Activated CD8-positive, alpha-beta memory T cell treated with anti-CD3 and anti-CD28 coated beads for 1 hour (primary cell): Measurements from ENCODE around the gene PRDM9.
"Not testable (repeated sequence)": the region's sequence is repeated elsewhere in the genome, so short reads cannot be mapped to it uniquely, and the experiment has no call there.

ENCODE experiments used
- DNase-seq, 2 donors: peaks; one replicate each; pipeline ENCODE4 v3.0.0-alpha.2; 2020; ENCODE audit warnings: low read depth in 1 of 2; ENCODE audit errors: extremely low read depth in 1 of 2

Gene PRDM9

GRCh38 chr5:23507278-23507685, at the start of gene PRDM9:
Gene PRDM9 (plus strand): TSS chr5:23507609. CDS start chr5:23509034, 1,425 bp downstream.
- no peak for DNase-seq

GRCh38 chr5:23457780-23458179, 49.6 kb upstream of the PRDM9 start:
- no peak for DNase-seq

- DNase-seq, result no peak
Measured at GRCh38 chr5:23459214-23459613, 48.2 kb upstream of the PRDM9 start.

GRCh38 chr5:23461576-23461975, 45.8 kb upstream of the PRDM9 start:
- no peak for DNase-seq

GRCh38 chr5:23466401-23466912, 41.0 kb upstream of the PRDM9 start:
- no peak for DNase-seq

GRCh38 chr5:23468658-23469057, 38.8 kb upstream of the PRDM9 start:
- DNase-seq, result no peak

GRCh38 chr5:23473915-23474314, 33.5 kb upstream of the PRDM9 start:
- DNase-seq, result no peak

GRCh38 chr5:23474315-23474714, 33.1 kb upstream of the PRDM9 start:
- DNase-seq, result no peak

- no peak for DNase-seq
Measured at GRCh38 chr5:23476580-23476979, 30.8 kb upstream of the PRDM9 start.

- DNase-seq, result no peak
Measured at GRCh38 chr5:23482642-23483041, 24.8 kb upstream of the PRDM9 start.

- no peak for DNase-seq
Measured at GRCh38 chr5:23483090-23483489, 24.3 kb upstream of the PRDM9 start.

- DNase-seq, result no peak
Measured at GRCh38 chr5:23484096-23484495, 23.3 kb upstream of the PRDM9 start.

GRCh38 chr5:23486227-23486626, 21.2 kb upstream of the PRDM9 start:
- not testable (repeated sequence) for DNase-seq

- no peak for DNase-seq
Measured at GRCh38 chr5:23490993-23491392, 16.4 kb upstream of the PRDM9 start.

GRCh38 chr5:23494558-23494957, 12.9 kb upstream of the PRDM9 start:
- no peak for DNase-seq

- DNase-seq, result no peak
Measured at GRCh38 chr5:23496576-23496975, 10.8 kb upstream of the PRDM9 start.

- no peak for DNase-seq
Measured at GRCh38 chr5:23506329-23507236, 826 bp upstream of the PRDM9 start.

- not testable (repeated sequence) for DNase-seq
Measured at GRCh38 chr5:23510434-23510833, 3.0 kb downstream of the PRDM9 start.

GRCh38 chr5:23522553-23522952, 15.1 kb downstream of the PRDM9 start:
- DNase-seq, result no peak

- no peak for DNase-seq
Measured at GRCh38 chr5:23523031-23523430, 15.6 kb downstream of the PRDM9 start.

- no peak for DNase-seq
Measured at GRCh38 chr5:23523998-23524397, 16.6 kb downstream of the PRDM9 start.

GRCh38 chr5:23525751-23526150, 18.3 kb downstream of the PRDM9 start:
- no peak for DNase-seq
